ENCODE results near the gene AARS2.

AARS2 gene

GRCh38 chr6:44273617-44274016, 39.5 kb downstream of the AARS2 start:
- DNase-seq, result no peak

- no peak for DNase-seq
Measured at GRCh38 chr6:44272999-44273566, 40.1 kb downstream of the AARS2 start.

GRCh38 chr6:44272529-44272928, 40.6 kb downstream of the AARS2 start:
- DNase-seq, result no peak

- DNase-seq, result no peak
Measured at GRCh38 chr6:44271914-44272313, 41.2 kb downstream of the AARS2 start.

- no peak for DNase-seq
Measured at GRCh38 chr6:44271406-44271723, 41.8 kb downstream of the AARS2 start.

- no peak for DNase-seq
Measured at GRCh38 chr6:44270526-44271405, 42.4 kb downstream of the AARS2 start.

- no peak for DNase-seq
Measured at GRCh38 chr6:44269921-44270525, 43.1 kb downstream of the AARS2 start, which contains the start of gene TMEM151B. Gene TMEM151B (plus strand): TSS chr6:44270450. CDS start chr6:44270743, 293 bp downstream.

- no peak for DNase-seq
Measured at GRCh38 chr6:44269178-44269920, 43.8 kb downstream of the AARS2 start.

GRCh38 chr6:44268095-44268628, 45.0 kb downstream of the AARS2 start:
- peak; percentile 63 for DNase-seq

GRCh38 chr6:44267252-44267651, 45.9 kb downstream of the AARS2 start:
- DNase-seq, result no peak

- no peak for DNase-seq
Measured at GRCh38 chr6:44266347-44266746, 46.8 kb downstream of the AARS2 start.

GRCh38 chr6:44265722-44266233, 47.4 kb downstream of the AARS2 start:
- DNase-seq, result no peak

GRCh38 chr6:44265007-44265721, 48.0 kb downstream of the AARS2 start, which contains the start of gene NFKBIE:
Gene NFKBIE (minus strand): TSS chr6:44265551. CDS start chr6:44265346, 205 bp downstream.
- peak; percentile 92 for DNase-seq

- DNase-seq, result peak; percentile 91
Measured at GRCh38 chr6:44264154-44265006, 48.8 kb downstream of the AARS2 start.

GRCh38 chr6:44263354-44264100, 49.6 kb downstream of the AARS2 start:
- no peak for DNase-seq

GRCh38 chr6:44262467-44263353, 50.4 kb downstream of the AARS2 start:
- no peak for DNase-seq

- no peak for DNase-seq
Measured at GRCh38 chr6:44261581-44261980, 51.6 kb downstream of the AARS2 start.

GRCh38 chr6:44260451-44261297, 52.5 kb downstream of the AARS2 start:
- DNase-seq, result no peak
